ENCODE data around the gene TSC22D1.

GRCh38 chr13:44423824-44424223 is 152.3 kb downstream of the TSC22D1 start:
- TF ChIP-seq, protein P1, sequence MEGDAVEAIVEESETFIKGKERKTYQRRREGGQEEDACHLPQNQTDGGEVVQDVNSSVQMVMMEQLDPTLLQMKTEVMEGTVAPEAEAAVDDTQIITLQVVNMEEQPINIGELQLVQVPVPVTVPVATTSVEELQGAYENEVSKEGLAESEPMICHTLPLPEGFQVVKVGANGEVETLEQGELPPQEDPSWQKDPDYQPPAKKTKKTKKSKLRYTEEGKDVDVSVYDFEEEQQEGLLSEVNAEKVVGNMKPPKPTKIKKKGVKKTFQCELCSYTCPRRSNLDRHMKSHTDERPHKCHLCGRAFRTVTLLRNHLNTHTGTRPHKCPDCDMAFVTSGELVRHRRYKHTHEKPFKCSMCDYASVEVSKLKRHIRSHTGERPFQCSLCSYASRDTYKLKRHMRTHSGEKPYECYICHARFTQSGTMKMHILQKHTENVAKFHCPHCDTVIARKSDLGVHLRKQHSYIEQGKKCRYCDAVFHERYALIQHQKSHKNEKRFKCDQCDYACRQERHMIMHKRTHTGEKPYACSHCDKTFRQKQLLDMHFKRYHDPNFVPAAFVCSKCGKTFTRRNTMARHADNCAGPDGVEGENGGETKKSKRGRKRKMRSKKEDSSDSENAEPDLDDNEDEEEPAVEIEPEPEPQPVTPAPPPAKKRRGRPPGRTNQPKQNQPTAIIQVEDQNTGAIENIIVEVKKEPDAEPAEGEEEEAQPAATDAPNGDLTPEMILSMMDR (IDR thresholded peaks at IDR 0.05 in 4 of 5, conservative IDR thresholded peaks at IDR 0.05 in 1 of 5) = no peak
- TF ChIP-seq POLR2A (IDR thresholded peaks at IDR 0.05) = no peak

Data from gastrocnemius medialis (tissue), 4 donors.